ENCODE measurements around the gene HEY2. TPM values are rescaled to one million over a fixed set of nuclear protein-coding genes. Genes with fewer than 3 reads are reported as not detected.

HEY2 gene
- polyA plus RNA-seq, 1 donor (not counting 4 experiments of a cell fraction or from before 2014, with no cell fraction given): not detected

GRCh38 chr6:125732398-125732797 lies 17.0 kb upstream of the HEY2 start:
- Histone ChIP-seq H3K36me3 (ENCODE audit: control insufficient read depth in 2 of 2, extremely low read depth in 1 of 2, insufficient read depth in 2 of 2, low read length in 2 of 2) (no peaks in the 10 kb centered on the region), H3K27ac (ENCODE audit: control insufficient read depth, insufficient read depth, low read length) (no peak overlapping the region), H2AFZ (ENCODE audit: control insufficient read depth, low read length) (no peak overlapping the region), H3K27me3 (ENCODE audit: control insufficient read depth, extremely low read depth, insufficient read depth, low read length) (peaks cover 2% of the 10 kb centered on the region), H4K20me1 (ENCODE audit: control insufficient read depth, extremely low read depth, insufficient read depth, low read length) (no peaks in the 10 kb centered on the region), H3K4me2 (ENCODE audit: control insufficient read depth, extremely low read depth, insufficient read depth, low read depth, low read length) (no peak overlapping the region), H3K79me2 (ENCODE audit: control insufficient read depth, insufficient read depth, low read length) (no peaks in the 10 kb centered on the region), H3K9ac (ENCODE audit: control insufficient read depth, extremely low read depth, insufficient read depth, low read length) (no peak overlapping the region), H3K9me1 (ENCODE audit: control insufficient read depth, extremely low read depth, insufficient read depth, low read length) (no peaks in the 10 kb centered on the region), H3K9me3 (ENCODE audit: control insufficient read depth, low read depth, low read length) (no peaks in the 10 kb centered on the region), H3K4me3 (ENCODE audit: control insufficient read depth in 2 of 3, extremely low read depth in 1 of 3, insufficient read depth in 2 of 3, low read depth in 1 of 3, low read length in 3 of 3) (no peak overlapping the region), H3K4me1 (ENCODE audit: control insufficient read depth, extremely low read depth, insufficient read depth, low read length) (no peaks in the 10 kb centered on the region)
- no peak for DNase-seq (ENCODE audit: low read depth, low spot score)
- no peak for FAIRE-seq
- no peak for TF ChIP-seq CTCF (optimal IDR thresholded peaks at IDR 0.05 in 1 of 3, IDR thresholded peaks at IDR 0.05 in 1 of 3, conservative IDR thresholded peaks at IDR 0.05 in 1 of 3; ENCODE audit: extremely low read depth in 1 of 3, insufficient read depth in 2 of 3, low read length in 3 of 3)
- no peak for TF ChIP-seq EZH2 (IDR thresholded peaks at IDR 0.05; ENCODE audit: low read length)
- dilution Hi-C loops (cut with MboI; ENCODE audit: extremely low pct_ligation_motif_present, low sequenced_read_pairs): no loop called here

GRCh38 chr6:125733516-125734300 lies 15.7 kb upstream of the HEY2 start:
- Histone ChIP-seq H4K20me1 (ENCODE audit: control insufficient read depth, extremely low read depth, insufficient read depth, low read length) (no peaks in the 10 kb centered on the region), H3K4me3 (ENCODE audit: control insufficient read depth in 2 of 3, extremely low read depth in 1 of 3, insufficient read depth in 2 of 3, low read depth in 1 of 3, low read length in 3 of 3) (no peak overlapping the region), H3K9me1 (ENCODE audit: control insufficient read depth, extremely low read depth, insufficient read depth, low read length) (no peaks in the 10 kb centered on the region), H3K27ac (ENCODE audit: control insufficient read depth, insufficient read depth, low read length) (no peak overlapping the region), H3K79me2 (ENCODE audit: control insufficient read depth, insufficient read depth, low read length) (no peaks in the 10 kb centered on the region), H3K4me1 (ENCODE audit: control insufficient read depth, extremely low read depth, insufficient read depth, low read length) (no peaks in the 10 kb centered on the region), H3K9me3 (ENCODE audit: control insufficient read depth, low read depth, low read length) (no peaks in the 10 kb centered on the region), H3K9ac (ENCODE audit: control insufficient read depth, extremely low read depth, insufficient read depth, low read length) (no peak overlapping the region), H2AFZ (ENCODE audit: control insufficient read depth, low read length) (no peak overlapping the region), H3K27me3 (ENCODE audit: control insufficient read depth, extremely low read depth, insufficient read depth, low read length) (no peaks in the 10 kb centered on the region), H3K4me2 (ENCODE audit: control insufficient read depth, extremely low read depth, insufficient read depth, low read depth, low read length) (no peak overlapping the region), H3K36me3 (ENCODE audit: control insufficient read depth in 2 of 2, extremely low read depth in 1 of 2, insufficient read depth in 2 of 2, low read length in 2 of 2) (no peaks in the 10 kb centered on the region)
- dilution Hi-C loops (cut with MboI; ENCODE audit: extremely low pct_ligation_motif_present, low sequenced_read_pairs): no loop called here
- DNase-seq (ENCODE audit: low read depth, low spot score) (no peak), FAIRE-seq (no peak)
- TF ChIP-seq CTCF (optimal IDR thresholded peaks at IDR 0.05 in 1 of 3, IDR thresholded peaks at IDR 0.05 in 1 of 3, conservative IDR thresholded peaks at IDR 0.05 in 1 of 3; ENCODE audit: extremely low read depth in 1 of 3, insufficient read depth in 2 of 3, low read length in 3 of 3) (no peak), EZH2 (IDR thresholded peaks at IDR 0.05; ENCODE audit: low read length) (no peak)
